Sciatic nerve (tissue), 2 donors: ENCODE measurements around the gene NSG2. TPM values are rescaled to one million over a fixed set of nuclear protein-coding genes. Genes with fewer than 3 reads are reported as not detected.

Experiments used
- ATAC-seq: fragments of 200-7000 bp; cut with Tn5 transposase; one replicate; pipeline ENCODE4 v1.9.1; 2020; ENCODE audit warnings: mild to moderate bottlenecking, moderate library complexity
- DNase-seq: peaks from one replicate; pipeline ENCODE4 v3.0.0-alpha.2; 2020; ENCODE audit warnings: low spot score
- intact Hi-C: fragments of 100-400 bp; cut with DNase I; formaldehyde crosslinking; loops from one replicate; pipeline ENCODE4 v1.14.2; 2022
- total RNA-seq: library from RNA; stranded (reverse); fragmentation: NEBNext Ultra II Directional; extraction: Animal tissue kit (Norgen Biotek cat#: 25700); gene quantifications from one replicate; pipeline ENCODE4 v1.2.1, GENCODE V29; 2021
- donor health status: DM: no; HTN: no; CAD: no.
- donor health status: DM: no; HTN: no; CAD: no.

The NSG2 gene
- total RNA-seq, 1 donor from 2014 or later = not detected

DNA sequence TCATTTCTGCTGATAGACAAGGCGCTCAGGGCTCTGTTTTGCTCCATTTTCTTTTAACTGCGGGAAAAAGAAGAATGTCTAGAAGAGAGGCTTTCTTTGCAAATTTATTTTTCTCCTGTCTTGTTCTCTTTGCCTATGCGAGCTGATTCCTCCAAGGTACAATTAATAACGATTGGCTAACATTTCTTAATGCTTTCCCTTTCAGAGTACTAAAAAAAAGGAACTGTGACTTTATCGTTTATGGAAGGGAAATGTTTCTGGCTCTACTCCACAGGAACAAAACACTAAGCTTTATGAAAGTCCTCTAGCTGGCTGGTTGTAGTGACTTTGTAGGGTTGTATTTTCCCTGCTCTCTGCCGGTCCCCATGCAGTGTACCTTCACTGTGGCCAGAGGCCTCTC, 11.7 kb downstream of the NSG2 start:
- intact Hi-C loops = no loop called here
- ATAC-seq = no peak
- DNase-seq = no peak

DNA sequence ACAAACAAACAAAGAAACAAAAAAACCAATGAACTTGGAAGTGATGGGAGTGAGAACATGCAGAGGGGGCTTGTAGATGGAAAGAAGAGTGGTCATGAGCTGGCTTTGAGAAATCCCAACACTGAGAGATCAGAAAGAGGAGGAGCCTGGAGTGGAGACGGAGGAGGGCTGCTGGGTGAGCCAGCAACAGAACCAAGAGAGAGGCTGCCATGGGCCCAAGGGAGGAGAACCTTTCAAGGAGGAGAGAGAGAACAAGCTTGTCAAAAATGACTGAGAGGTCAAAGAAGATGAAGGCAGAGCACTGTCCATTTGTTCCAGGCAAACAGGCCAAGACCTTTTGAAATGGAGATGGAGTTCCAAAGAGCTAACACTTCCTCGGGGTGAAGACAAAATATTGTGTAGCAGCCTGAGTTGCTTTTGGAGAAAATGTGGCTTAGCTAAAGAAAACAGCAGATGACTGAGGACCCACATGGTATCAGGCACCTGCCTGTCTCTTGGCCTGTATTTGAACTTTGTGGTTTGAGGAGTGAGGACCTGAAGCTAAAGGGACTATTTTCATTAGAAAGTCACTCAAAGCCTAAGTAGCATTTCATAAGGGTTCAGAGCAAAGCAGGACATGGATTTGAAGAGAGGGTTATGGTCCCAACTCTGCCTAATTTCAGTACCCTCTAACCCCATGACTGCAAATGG, 13.1 kb downstream of the NSG2 start:
- ATAC-seq (no peak), DNase-seq (no peak)
- intact Hi-C loops = no loop called here

DNA sequence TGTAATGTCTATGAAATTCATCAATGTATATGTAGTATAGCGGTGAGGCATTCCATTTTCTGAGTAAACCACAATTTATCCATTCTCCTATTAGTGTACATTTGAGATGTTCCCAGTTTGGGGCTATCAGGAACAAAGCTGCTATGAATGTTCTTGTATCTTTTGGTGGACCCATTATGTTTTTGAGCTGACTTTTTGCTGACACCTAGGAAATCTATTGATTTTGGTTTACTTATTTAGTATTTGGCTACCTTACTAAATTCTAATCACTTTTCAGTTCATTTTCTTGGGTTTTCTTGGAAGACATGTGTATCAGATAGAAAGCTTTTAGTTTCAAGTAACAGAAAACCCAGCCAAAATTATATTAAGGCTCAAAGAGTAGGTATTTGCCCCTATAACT, 13.7 kb downstream of the NSG2 start:
- DNase-seq (no peak), ATAC-seq (no peak)
- intact Hi-C loops = no loop called here

DNA sequence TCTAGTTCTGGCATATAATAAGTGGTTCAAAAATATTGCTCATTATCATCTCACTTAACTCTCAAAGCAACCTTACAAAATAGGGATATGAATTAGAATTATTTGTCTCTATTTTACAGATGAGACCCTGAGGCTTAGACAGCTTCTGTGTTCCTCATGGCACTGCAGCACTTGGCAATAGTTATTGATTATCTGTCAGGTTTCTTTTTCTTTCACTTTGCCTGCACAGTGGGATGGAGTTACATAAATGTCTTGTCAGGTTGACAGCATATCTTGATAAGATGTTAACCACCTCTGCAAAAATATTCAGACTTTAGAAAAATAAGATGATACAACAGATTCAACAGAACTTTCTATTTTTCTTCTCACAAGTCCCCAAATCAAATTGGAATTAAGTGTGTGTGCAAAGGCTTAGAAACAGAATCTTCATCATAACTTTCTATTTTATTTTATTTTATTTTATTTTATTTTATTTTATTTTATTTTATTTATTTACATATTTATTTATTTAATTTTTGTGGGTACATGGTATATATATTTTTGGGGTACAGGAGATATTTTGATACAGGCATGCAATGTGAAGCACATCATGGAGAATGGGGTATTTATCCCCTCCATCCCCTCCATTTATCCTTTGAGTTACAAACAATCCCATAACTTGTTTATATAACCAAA, 17.7 kb downstream of the NSG2 start:
- DNase-seq (no peak), ATAC-seq (no peak)
- intact Hi-C loops = no loop called here

DNA sequence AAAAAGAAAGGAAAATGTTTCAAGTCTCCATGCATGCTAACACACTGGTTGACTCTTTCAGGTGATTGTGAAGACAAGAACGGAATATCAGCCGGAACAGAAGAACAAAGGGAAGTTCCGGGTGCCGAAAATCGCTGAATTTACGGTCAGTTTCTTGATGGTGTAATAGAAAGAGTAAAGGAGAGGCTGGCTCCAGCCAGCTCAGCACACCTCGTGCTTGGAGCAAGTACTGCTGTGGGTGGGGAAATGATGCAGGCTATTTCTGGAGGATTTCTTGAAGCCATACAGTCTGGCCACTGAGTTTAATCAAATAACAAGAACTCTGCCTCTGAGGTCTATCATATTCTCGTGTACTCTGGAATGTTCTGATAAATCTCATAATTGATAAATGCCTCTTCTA, 18.7 kb downstream of the NSG2 start:
- intact Hi-C loops = no loop called here
- DNase-seq (no peak), ATAC-seq (no peak)

DNA sequence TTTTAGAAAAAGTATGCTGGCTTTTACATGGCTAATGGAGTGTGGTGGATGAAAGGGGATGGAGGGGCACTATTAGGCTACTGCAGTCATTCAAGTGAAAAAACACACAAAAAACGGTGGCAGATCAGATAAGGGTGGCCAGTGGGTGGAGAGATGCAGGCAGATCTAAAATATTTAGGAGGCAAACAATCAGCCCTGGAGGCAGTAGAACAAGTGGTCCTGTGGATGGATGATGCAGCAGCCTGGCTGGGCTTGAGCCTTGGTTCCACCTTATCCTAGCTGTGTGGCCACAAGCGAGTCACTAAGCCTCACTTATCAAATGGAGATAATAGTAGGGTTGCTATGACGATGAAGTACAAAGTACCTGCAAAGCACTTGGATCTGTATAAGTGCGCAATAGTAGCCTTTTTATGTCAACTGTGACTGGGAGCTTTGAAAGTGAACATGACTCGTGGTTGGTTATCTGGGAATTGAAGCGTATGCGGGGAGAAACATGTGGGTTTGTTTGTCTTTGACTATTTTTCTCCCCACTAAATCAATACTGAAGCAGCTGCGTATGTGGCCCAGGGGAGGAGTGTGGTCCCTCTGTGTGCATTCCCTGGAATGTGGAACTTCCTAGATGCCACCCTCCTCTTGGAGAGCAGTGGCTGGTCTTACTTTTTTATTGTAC, 20.2 kb downstream of the NSG2 start:
- no peak for ATAC-seq
- intact Hi-C loops = no loop called here

DNA sequence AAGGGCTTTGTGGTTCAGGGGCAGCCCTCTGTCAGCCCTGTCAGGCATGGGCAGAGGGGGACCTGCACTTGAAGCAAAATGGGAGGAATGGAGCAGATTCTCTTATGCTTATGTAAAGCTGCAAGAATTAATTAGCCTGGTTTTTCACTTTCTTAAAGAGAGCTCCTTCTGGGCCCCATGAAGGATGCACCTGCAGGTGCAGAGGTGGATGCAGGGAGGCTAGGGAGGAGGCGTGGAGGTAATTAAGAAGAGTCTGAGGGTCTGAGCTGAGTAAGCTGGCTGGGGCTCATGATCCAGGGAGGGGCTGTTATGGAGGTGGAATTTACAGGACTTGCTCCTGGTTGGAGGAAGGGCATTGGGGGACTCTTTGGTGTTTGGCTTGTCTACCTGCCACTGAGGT, 22.0 kb downstream of the NSG2 start:
- no peak for DNase-seq
- ATAC-seq = no peak
- intact Hi-C loops = no loop called here

More for the DNA sequence above, 20.2 kb downstream of the NSG2 start:
- DNase-seq = no peak

DNA sequence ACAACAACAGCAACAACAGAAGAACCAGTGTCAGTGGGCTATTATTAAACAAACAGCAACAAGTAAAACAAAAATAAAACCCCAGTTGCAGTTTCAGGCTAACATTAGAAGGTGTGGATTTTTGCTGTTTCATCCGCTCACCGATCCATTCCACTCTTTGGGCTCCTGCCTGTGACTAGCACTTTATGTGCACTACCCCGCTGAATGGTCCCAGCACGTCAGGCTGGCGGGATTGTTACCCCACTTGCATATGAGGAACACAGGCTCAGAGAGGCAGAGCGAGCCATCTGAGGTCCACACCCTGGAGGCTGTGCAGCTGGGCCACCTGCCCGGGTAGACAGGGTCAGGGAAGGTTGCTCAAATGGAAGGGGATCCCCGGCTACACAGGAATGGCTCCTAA, 26.0 kb downstream of the NSG2 start:
- DNase-seq (no peak), ATAC-seq (no peak)
- intact Hi-C loops = no loop called here

DNA sequence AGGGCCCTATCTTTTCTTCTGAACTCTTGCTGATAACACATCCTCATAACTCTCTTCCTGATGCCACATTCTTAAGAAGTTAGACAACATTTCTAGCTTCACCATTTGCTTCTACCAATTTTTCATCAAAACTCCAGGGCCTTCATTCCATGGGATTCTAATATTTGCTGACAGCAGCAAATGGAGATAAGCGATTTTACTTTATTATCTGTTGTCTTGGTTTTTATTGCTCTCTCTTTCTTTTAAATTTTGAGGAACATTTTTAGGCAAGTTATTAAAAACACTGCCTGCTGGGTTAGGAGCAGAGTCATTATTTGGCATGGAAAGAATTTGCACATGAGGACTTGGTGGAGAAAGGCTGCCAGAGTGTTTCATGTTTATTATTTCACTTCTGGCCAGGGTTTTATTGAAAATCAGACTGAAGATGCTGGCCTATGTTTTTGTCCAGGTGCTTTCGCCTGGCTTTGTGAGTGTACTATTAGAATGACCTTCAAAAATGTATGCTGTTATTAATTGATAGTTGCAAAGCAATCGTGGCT, 27.7 kb downstream of the NSG2 start:
- ATAC-seq (no peak), DNase-seq (no peak)
- intact Hi-C loops = no loop called here

DNA sequence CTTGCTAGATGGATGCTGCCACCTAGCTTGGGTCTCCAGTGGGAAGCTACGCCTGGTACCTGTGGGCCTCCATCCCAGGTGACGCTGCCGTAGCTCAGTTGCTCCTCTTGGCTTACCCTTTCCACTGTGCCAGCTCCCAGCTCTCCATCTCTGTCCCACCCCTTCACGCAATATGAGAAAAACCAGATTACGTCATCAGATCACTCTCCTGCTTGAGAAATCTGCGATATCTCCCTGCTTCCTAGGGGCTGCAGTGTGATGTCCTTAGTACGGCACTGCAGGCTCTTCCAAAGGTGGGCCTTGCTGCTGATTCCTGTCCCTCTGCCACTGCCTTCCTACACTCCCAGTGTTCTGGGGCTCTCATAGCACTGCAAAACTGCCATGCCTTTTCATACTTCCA, 28.9 kb downstream of the NSG2 start:
- no peak for ATAC-seq
- no peak for DNase-seq
- intact Hi-C loops = no loop called here

DNA sequence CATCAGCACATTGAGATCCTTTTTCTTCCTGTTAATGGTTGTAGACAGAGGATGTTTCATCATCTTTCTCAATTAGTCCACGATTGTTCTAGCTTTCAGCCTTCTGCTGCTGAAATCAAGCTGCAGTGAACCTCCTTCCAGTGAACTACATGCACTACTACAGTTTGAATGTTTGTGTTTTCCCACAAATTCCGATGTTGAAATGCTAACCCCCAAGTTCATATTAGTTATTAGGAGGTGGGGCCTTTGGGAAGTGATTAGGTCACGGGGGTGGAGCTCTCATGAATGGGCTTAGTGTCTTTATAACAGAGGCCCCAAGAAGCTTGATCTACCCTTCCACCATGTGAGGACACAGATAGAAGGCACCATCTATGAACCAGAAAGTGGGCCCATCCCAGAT, 32.9 kb downstream of the NSG2 start:
- ATAC-seq (peak; percentile 49), DNase-seq (no peak)
- intact Hi-C loops = no loop called here

DNA sequence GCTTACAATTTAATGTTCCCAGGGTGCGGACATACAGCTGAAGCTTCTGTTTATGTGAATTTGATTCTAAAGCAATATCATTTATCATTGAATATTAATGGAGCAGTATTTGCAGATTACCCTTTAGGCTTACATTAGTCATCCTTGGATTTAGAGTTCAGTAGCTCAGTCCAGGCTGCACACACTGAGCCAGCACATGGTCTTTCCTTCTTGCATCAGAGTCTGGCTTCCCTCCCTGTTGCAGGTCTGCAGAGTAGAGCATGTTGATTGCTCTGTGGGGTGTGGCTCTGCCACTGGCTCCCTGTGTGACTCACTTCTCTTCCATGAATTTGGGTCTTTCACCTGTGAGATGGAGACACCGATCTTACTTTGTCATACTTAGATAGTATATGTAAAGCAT, 36.8 kb downstream of the NSG2 start:
- no peak for DNase-seq
- intact Hi-C loops = no loop called here
- no peak for ATAC-seq

DNA sequence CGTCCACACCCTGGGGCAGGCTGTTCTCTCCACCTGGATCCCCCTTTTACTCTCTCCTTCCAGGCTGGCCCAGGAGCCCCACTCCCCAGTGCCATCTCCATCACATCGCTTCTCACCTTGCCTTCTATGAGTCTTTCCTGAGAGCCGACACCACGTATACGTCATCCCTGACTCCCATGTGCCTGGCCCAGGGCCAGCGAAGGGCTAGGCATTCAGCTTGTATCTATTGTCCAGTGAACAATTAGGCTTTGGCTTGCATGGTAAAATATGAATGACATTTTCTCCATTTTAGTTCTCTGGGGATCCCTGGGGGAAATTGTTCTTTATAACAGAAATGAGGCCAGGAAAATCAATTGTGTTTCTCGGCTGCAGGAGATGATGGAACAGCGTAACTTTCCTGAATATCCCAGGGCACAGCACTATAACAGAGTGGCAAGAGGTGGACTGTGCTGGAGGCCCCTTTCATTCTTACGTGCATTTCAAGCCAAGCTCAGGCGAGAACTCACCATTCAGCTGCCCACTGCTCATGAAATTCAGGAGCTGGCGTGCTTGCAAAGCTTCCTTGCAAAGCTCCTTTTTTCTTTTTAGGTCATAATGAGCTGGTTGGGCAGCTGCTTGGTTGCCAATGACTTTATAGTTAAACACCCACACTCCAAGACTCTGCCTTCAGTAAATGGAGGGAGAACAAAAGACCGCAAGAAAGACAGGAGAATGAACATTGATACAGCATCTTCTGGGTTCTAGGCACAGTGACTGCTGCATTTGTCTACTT, 37.7 kb downstream of the NSG2 start:
- DNase-seq (no peak), ATAC-seq (no peak)
- intact Hi-C loops = no loop called here

DNA sequence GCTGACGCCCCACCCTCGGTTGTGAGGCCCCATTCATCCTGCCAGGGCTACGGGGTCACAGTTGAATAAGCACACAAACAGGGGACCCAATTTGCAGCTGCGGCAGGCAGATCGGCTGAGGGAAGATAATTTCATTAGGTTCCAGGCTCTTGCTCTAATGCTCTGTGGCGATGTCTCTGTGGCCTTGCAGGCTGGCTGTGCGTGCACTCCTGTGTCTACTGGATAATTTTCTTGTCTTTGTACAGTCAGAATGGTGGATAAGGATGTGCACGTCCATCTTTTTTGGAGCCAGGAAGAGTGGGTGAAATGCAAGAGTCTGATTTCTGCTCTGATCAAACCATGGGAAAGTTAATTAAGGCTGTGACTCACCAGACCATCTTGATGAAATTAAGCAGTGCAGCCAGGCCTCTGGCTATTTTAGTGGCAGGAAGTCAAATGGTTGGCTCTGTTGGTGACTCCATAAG, 39.2 kb downstream of the NSG2 start:
- intact Hi-C loops = no loop called here
- ATAC-seq (no peak), DNase-seq (no peak)

DNA sequence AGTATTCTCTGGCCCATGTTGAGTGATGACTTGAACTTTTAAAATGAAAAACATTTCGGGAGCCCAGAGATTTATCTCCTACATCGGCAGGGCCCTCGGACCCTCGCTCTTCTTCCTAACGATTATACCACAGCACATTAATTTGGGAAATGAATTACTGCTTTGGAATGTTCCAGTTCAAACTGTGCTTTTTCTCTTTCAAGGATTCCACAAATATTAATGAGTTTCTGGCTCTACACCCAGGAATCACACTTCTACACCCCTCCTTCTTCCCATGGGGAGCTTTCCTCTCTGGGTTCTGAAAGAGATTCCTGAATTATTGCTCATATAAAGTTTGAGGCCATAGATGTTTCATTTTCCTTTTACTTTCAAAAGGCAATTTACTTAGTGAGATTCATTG, 41.2 kb downstream of the NSG2 start:
- ATAC-seq (no peak), DNase-seq (no peak)
- intact Hi-C loops = no loop called here

DNA sequence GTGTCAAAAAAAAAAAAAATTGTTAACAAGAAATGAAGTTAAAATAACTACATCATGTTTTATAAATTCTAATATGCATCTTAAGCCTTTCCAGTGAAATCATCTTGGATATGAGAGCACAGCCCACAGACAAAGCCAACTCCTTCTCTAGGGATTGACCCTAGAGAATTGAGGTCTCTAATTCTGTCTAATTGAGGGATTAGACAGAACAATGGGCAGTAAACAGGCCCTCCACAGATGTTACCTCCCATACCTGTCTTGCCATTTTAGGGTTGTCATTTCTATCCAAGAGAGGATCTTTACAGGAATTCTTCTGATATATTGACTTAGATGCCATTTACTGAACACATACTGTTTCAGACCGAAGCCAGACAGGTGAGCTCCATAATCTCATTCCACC, 42.3 kb downstream of the NSG2 start:
- intact Hi-C loops = no loop called here
- ATAC-seq (no peak), DNase-seq (no peak)

DNA sequence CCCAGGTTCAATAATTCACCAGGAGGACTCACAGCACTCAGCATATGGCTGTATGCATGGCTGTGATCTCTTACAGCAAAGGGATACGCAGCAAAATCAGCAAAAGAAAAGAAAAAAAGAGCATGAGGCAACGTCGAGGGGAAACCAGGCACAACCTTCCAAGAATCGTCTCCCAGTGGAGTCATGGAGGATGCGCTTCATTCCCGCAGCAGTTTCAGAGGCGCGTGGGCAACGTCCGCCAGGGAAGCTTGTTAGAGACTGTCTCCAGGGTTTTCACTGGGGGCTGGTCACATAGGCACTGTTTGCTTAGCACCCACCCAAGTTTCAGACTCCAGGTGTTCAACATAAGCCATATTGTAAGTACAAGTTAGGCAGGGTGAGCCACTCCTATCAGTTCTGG, 44.6 kb downstream of the NSG2 start:
- intact Hi-C loops = no loop called here
- ATAC-seq (no peak), DNase-seq (no peak)

DNA sequence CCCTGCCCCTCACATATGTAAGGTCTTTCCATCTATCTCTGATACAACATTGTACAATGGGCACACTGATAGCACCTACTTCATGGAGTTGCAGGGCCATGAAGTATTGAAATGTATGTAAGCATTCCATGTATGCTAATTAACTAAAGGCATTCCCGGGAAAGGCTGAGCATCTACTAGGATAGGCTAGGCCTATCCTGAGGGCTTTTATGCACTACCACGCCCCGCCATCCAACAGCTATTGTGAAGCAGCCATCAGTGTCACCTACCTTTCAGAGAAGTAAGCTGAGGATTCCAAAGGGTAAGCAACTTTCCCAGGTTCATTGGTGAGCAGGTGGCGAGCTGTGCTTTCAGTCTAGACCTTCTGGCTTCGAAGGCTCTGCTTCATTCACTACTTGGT, 47.6 kb downstream of the NSG2 start:
- no peak for DNase-seq
- ATAC-seq = no peak
- intact Hi-C loops = no loop called here

DNA sequence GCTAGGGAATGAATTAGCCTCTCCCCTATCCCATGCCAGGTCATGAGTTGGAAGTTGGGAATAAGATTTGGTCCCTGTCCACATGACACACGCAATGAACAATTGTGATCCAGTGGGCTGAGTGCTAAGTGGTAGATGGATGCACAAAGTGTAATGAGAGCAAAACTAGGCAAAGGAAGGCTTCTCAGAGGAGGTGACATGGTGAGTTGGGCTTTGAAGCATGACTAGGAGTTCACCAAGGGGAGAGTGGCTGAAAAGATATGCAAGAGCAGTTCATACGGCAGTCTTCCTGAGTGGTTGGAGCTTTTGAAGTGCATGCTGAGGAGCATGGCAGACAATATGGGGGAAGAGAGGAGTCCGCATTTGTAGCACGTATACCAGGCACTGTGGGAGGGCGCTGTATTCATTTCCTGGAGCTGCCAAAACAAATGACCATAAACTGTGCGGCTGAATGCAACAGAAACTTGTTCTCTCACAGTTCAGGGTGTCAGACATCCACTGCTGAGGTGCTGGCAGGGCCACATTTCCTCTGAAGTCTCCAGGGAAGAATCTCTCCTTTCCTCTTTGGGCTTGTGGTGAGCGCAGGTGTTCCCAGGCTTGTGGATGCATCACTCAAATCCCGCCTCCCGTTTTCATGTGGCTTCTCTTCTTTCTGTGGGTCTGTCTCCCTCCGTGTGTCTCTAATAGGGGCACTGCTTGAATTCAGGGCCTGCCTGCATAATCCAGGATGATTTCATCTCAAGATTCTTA, 49.5 kb downstream of the NSG2 start:
- intact Hi-C loops = no loop called here
- no peak for ATAC-seq
- DNase-seq = peak; percentile 0
